Upper lobe of right lung (tissue), 1 donor: ENCODE measurements around the gene SHROOM3. TPM values are rescaled to one million over a fixed set of nuclear protein-coding genes. Genes with fewer than 3 reads are reported as not detected.
A peak's percentile ranks its signal among the peaks of the same experiment; 100 is the strongest.

ENCODE experiments used
- ATAC-seq: fragments of 200-7000 bp; cut with Tn5 transposase; one replicate; pipeline ENCODE4 v1.9.1; 2020; ENCODE audit warnings: mild to moderate bottlenecking, moderate library complexity
- DNase-seq: peaks from one replicate; pipeline ENCODE4 v3.0.0-alpha.2; 2020
- H3K27ac ChIP-seq: fragments of 200-600 bp; one replicate; pipeline ENCODE4 v1.8.0; 2022
- H3K27me3 ChIP-seq: fragments of 200-600 bp; one replicate; pipeline ENCODE4 v1.8.0; 2022; ENCODE audit warnings: mild to moderate bottlenecking
- H3K36me3 ChIP-seq: fragments of 200-600 bp; one replicate; pipeline ENCODE4 v1.8.0; 2022
- H3K4me1 ChIP-seq: fragments of 200-600 bp; one replicate; pipeline ENCODE4 v1.8.0; 2022
- H3K4me3 ChIP-seq: fragments of 200-600 bp; one replicate; pipeline ENCODE4 v1.8.0; 2022; ENCODE audit warnings: mild to moderate bottlenecking
- H3K9me3 ChIP-seq: fragments of 200-600 bp; one replicate; pipeline ENCODE4 v1.8.0; 2022
- CTCF ChIP-seq: fragments of 200-600 bp; IDR thresholded peaks from one replicate; pipeline ENCODE4 v1.8.0; 2022; ENCODE audit warnings: antibody characterized with exemption
- intact Hi-C: fragments of 100-400 bp; cut with DNase I; formaldehyde crosslinking; loops from one replicate; pipeline ENCODE4 v1.11.0; 2022
- total RNA-seq: library from RNA; stranded (reverse); fragmentation: NEBNext Ultra II Directional; extraction: Animal tissue kit (Norgen Biotek cat#: 25700); gene quantifications from one replicate; pipeline ENCODE4 v1.2.1, GENCODE V29; 2021
- donor health status: DM: no; HTN: yes; CAD: no; lungs with severe emphysema.

Gene SHROOM3
- total RNA-seq, 1 donor from 2014 or later, result 73.3 TPM

- Histone ChIP-seq H3K36me3 (no peaks in the 10 kb centered on the region), H3K27ac (no peak overlapping the region), H3K27me3 (no peaks in the 10 kb centered on the region), H3K4me1 (peaks cover 31% of the 10 kb centered on the region), H3K4me3 (no peak overlapping the region), H3K9me3 (no peaks in the 10 kb centered on the region)
- intact Hi-C loops, result no loop called here
- no peak for TF ChIP-seq CTCF
- DNase-seq (no peak), ATAC-seq (no peak)
These were observed 252.9 kb downstream of the SHROOM3 start for GRCh38 chr4:76687746-76688448.

DNA sequence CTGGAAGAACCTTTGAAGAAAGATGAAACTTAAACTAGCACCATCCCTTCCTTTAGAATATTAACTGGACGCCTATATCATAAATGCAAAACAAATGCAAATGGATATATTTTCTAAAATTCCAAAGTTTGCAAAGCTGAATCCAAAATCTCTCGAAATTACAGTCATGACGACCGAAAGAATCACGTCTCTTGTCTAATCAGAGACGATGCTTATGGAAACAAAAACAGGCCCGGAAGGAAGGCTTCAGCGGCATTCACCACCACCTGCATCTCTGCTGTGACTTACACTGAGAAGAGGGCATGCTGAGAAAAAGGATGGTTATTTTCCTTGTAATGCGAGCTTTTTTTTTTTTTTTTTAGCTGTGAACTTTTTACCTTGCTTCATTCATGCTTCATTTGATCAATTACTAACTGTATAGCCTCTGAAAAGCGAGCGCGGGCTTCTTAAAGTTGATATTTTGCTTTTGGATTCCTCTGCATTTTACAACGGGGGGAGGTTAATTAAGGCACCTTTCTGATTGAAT is 253.7 kb downstream of the SHROOM3 start:
- intact Hi-C loops, result no loop called here
- H3K27ac ChIP-seq, result no peak overlapping the region
- H3K27me3 ChIP-seq, result no peaks in the 10 kb centered on the region

GRCh38 chr4:76689145-76689817 is 254.3 kb downstream of the SHROOM3 start:
- TF ChIP-seq CTCF, result no peak
- intact Hi-C loops, result no loop called here
- H3K9me3 ChIP-seq, result no peaks in the 10 kb centered on the region
- DNase-seq, result peak; percentile 75
- peak overlapping the region; percentile 70 for H3K27ac ChIP-seq
- no peaks in the 10 kb centered on the region for H3K27me3 ChIP-seq
- H3K4me3 ChIP-seq, result peak overlapping the region; percentile 61
- H3K4me1 ChIP-seq, result peaks cover 31% of the 10 kb centered on the region
- H3K36me3 ChIP-seq, result no peaks in the 10 kb centered on the region
- peak; percentile 88 for ATAC-seq

More for the DNA sequence above, 253.7 kb downstream of the SHROOM3 start:
- no peaks in the 10 kb centered on the region for H3K9me3 ChIP-seq
- peak overlapping the region; percentile 61 for H3K4me3 ChIP-seq
- no peak for TF ChIP-seq CTCF
- no peak for ATAC-seq
- H3K4me1 ChIP-seq, result peaks cover 31% of the 10 kb centered on the region
- DNase-seq, result no peak
- H3K36me3 ChIP-seq, result no peaks in the 10 kb centered on the region

GRCh38 chr4:76690011-76690905 is 255.2 kb downstream of the SHROOM3 start:
- no peaks in the 10 kb centered on the region for H3K27me3 ChIP-seq
- TF ChIP-seq CTCF, result no peak
- peak overlapping the region; percentile 61 for H3K4me3 ChIP-seq
- H3K36me3 ChIP-seq, result no peaks in the 10 kb centered on the region
- DNase-seq, result no peak
- peak overlapping the region; percentile 70 for H3K27ac ChIP-seq
- H3K9me3 ChIP-seq, result no peaks in the 10 kb centered on the region
- intact Hi-C loops, result no loop called here
- peak; percentile 33 for ATAC-seq
- peaks cover 31% of the 10 kb centered on the region for H3K4me1 ChIP-seq

- ATAC-seq, result no peak
- peak overlapping the region; percentile 61 for H3K4me3 ChIP-seq
- no peak for DNase-seq
- H3K27me3 ChIP-seq, result no peaks in the 10 kb centered on the region
- no peak overlapping the region for H3K27ac ChIP-seq
- H3K36me3 ChIP-seq, result no peaks in the 10 kb centered on the region
- H3K4me1 ChIP-seq, result peaks cover 31% of the 10 kb centered on the region
- intact Hi-C loops, result no loop called here
- TF ChIP-seq CTCF, result no peak
- no peaks in the 10 kb centered on the region for H3K9me3 ChIP-seq
These were observed 255.9 kb downstream of the SHROOM3 start for GRCh38 chr4:76690906-76691275.
